ENCODE measurements around the gene CABLES1. TPM values are rescaled to one million over a fixed set of nuclear protein-coding genes. Genes with fewer than 3 reads are reported as not detected.
A peak's percentile ranks its signal among the peaks of the same experiment; 100 is the strongest.

CABLES1 gene
- polyA plus RNA-seq, 6 donors from 2014 or later: 0.10 to 0.63 (median 0.21) TPM; not detected in 2

- DNase-seq: no peak
- H3K4me3 Mint-ChIP-seq: no peak overlapping the region
- ATAC-seq (ENCODE audit: low read depth in 2 of 2): no peak
- H3K9me3 Mint-ChIP-seq: no peaks in the 10 kb centered on the region
- H3K27ac Mint-ChIP-seq: no peak overlapping the region
- peaks cover 0 to 5% (median 0%) of the 10 kb centered on the region in 3 donors for H3K27me3 Mint-ChIP-seq
- H3K36me3 Mint-ChIP-seq: no peaks in the 10 kb centered on the region
- peaks cover 0 to 5% (median 0%) of the 10 kb centered on the region in 3 donors for H3K4me1 Mint-ChIP-seq
Observed at GRCh38 chr18:23244401-23244800, 109.1 kb downstream of the CABLES1 start.

- Mint-ChIP-seq H3K9me3 (no peaks in the 10 kb centered on the region), H3K27ac (no peak overlapping the region), H3K4me3 (no peak overlapping the region), H3K27me3 (peaks cover 0 to 5% (median 0%) of the 10 kb centered on the region in 3 donors), H3K36me3 (no peaks in the 10 kb centered on the region), H3K4me1 (peaks cover 0 to 5% (median 0%) of the 10 kb centered on the region in 3 donors)
- ATAC-seq (ENCODE audit: low read depth in 2 of 2) (no peak), DNase-seq (no peak)
Observed at GRCh38 chr18:23245461-23245860, 110.2 kb downstream of the CABLES1 start.

- DNase-seq (no peak), ATAC-seq (ENCODE audit: low read depth in 2 of 2) (no peak)
- H3K4me3 Mint-ChIP-seq: no peak overlapping the region
- H3K4me1 Mint-ChIP-seq: peaks cover 0 to 5% (median 0%) of the 10 kb centered on the region in 3 donors
- H3K9me3 Mint-ChIP-seq: no peaks in the 10 kb centered on the region
- H3K27me3 Mint-ChIP-seq: no peaks in the 10 kb centered on the region
- no peak overlapping the region for H3K27ac Mint-ChIP-seq
- H3K36me3 Mint-ChIP-seq: no peaks in the 10 kb centered on the region
Observed at GRCh38 chr18:23247331-23247730, 112.0 kb downstream of the CABLES1 start.

GRCh38 chr18:23247896-23248295, 112.6 kb downstream of the CABLES1 start:
- H3K9me3 Mint-ChIP-seq: no peaks in the 10 kb centered on the region
- no peaks in the 10 kb centered on the region for H3K27me3 Mint-ChIP-seq
- no peaks in the 10 kb centered on the region for H3K36me3 Mint-ChIP-seq
- no peak overlapping the region for H3K4me3 Mint-ChIP-seq
- DNase-seq: no peak
- H3K4me1 Mint-ChIP-seq: peaks cover 0 to 3% (median 0%) of the 10 kb centered on the region in 3 donors
- ATAC-seq (ENCODE audit: low read depth in 2 of 2): no peak
- H3K27ac Mint-ChIP-seq: peak overlapping the region in 1 of 6 donors; percentile 22

GRCh38 chr18:23248826-23249225, 113.5 kb downstream of the CABLES1 start:
- Mint-ChIP-seq H3K4me1 (no peaks in the 10 kb centered on the region), H3K9me3 (no peaks in the 10 kb centered on the region)
- no peak for ATAC-seq (ENCODE audit: low read depth in 2 of 2)

GRCh38 chr18:23249348-23249747, 114.1 kb downstream of the CABLES1 start:
- Mint-ChIP-seq H3K9me3 (no peaks in the 10 kb centered on the region), H3K27me3 (no peaks in the 10 kb centered on the region), H3K4me1 (no peaks in the 10 kb centered on the region), H3K4me3 (no peak overlapping the region), H3K27ac (peak overlapping the region in 2 of 6 donors; percentile 54 to 65), H3K36me3 (no peaks in the 10 kb centered on the region)
- ATAC-seq (ENCODE audit: low read depth in 2 of 2): no peak
- DNase-seq: no peak

More at GRCh38 chr18:23248826-23249225, 113.5 kb downstream of the CABLES1 start:
- Mint-ChIP-seq H3K4me3 (peak overlapping the region in 1 of 8 donors; percentile 60), H3K27me3 (no peaks in the 10 kb centered on the region), H3K36me3 (no peaks in the 10 kb centered on the region), H3K27ac (peak overlapping the region in 1 of 6 donors; percentile 54)
- DNase-seq: no peak

GRCh38 chr18:23250893-23251656, 115.8 kb downstream of the CABLES1 start:
- ATAC-seq (ENCODE audit: low read depth in 2 of 2) (no peak), DNase-seq (no peak)
- Mint-ChIP-seq H3K27me3 (no peaks in the 10 kb centered on the region), H3K4me1 (no peaks in the 10 kb centered on the region), H3K9me3 (no peaks in the 10 kb centered on the region), H3K36me3 (no peaks in the 10 kb centered on the region), H3K27ac (no peak overlapping the region), H3K4me3 (no peak overlapping the region)

- Mint-ChIP-seq H3K36me3 (no peaks in the 10 kb centered on the region), H3K4me3 (no peak overlapping the region), H3K4me1 (peaks cover 8 to 15% (median 10%) of the 10 kb centered on the region in 3 donors), H3K27ac (peak overlapping the region in 1 of 6 donors; percentile 49), H3K27me3 (no peaks in the 10 kb centered on the region), H3K9me3 (no peaks in the 10 kb centered on the region)
- ATAC-seq (ENCODE audit: low read depth in 2 of 2) (no peak), DNase-seq (no peak)
Observed at GRCh38 chr18:23253630-23254029, 118.3 kb downstream of the CABLES1 start.

GRCh38 chr18:23257137-23257536, 121.9 kb downstream of the CABLES1 start:
- ATAC-seq (ENCODE audit: low read depth in 2 of 2) (no peak), DNase-seq (no peak)
- Mint-ChIP-seq H3K27me3 (no peaks in the 10 kb centered on the region), H3K4me1 (peaks cover 31 to 40% (median 36%) of the 10 kb centered on the region in 3 donors), H3K9me3 (no peaks in the 10 kb centered on the region), H3K27ac (peak overlapping the region in 4 of 6 donors; percentile 47 to 89 (median 70)), H3K36me3 (no peaks in the 10 kb centered on the region), H3K4me3 (no peak overlapping the region)

GRCh38 chr18:23257686-23258565, 122.6 kb downstream of the CABLES1 start:
- Mint-ChIP-seq H3K27me3 (no peaks in the 10 kb centered on the region), H3K36me3 (no peaks in the 10 kb centered on the region), H3K27ac (peak overlapping the region in 5 of 6 donors; percentile 28 to 96 (median 76)), H3K9me3 (no peaks in the 10 kb centered on the region), H3K4me1 (peaks cover 31 to 40% (median 36%) of the 10 kb centered on the region in 3 donors), H3K4me3 (peak overlapping the region in 5 of 8 donors; percentile 22 to 71 (median 53))
- DNase-seq: peak; percentile 12
- ATAC-seq (ENCODE audit: low read depth in 2 of 2): peak in 1 of 2 donors; percentile 11

- peak overlapping the region; percentile 88 to 96 (median 90) for H3K27ac Mint-ChIP-seq
- no peaks in the 10 kb centered on the region for H3K36me3 Mint-ChIP-seq
- H3K4me1 Mint-ChIP-seq: peaks cover 31 to 40% (median 36%) of the 10 kb centered on the region in 3 donors
- DNase-seq (no peak), ATAC-seq (ENCODE audit: low read depth in 2 of 2) (no peak)
- no peaks in the 10 kb centered on the region for H3K27me3 Mint-ChIP-seq
- H3K9me3 Mint-ChIP-seq: no peaks in the 10 kb centered on the region
- H3K4me3 Mint-ChIP-seq: peak overlapping the region in 7 of 8 donors; percentile 72 to 89 (median 81)
Observed at GRCh38 chr18:23258566-23259469, 123.5 kb downstream of the CABLES1 start.

- peak; percentile 60 for DNase-seq
Observed at GRCh38 chr18:23259701-23260681, 124.7 kb downstream of the CABLES1 start.

More at GRCh38 chr18:23259701-23260681, 124.7 kb downstream of the CABLES1 start:
- Mint-ChIP-seq H3K27me3 (peaks cover 0 to 4% (median 0%) of the 10 kb centered on the region in 3 donors), H3K9me3 (no peaks in the 10 kb centered on the region), H3K36me3 (no peaks in the 10 kb centered on the region), H3K27ac (peak overlapping the region; percentile 85 to 96 (median 88)), H3K4me3 (peak overlapping the region; percentile 72 to 89 (median 84)), H3K4me1 (peaks cover 31 to 40% (median 36%) of the 10 kb centered on the region in 3 donors)
- ATAC-seq (ENCODE audit: low read depth in 2 of 2): peak; percentile 69 to 72
